ENCODE data around the gene PHACTR1.

The PHACTR1 gene

DNA sequence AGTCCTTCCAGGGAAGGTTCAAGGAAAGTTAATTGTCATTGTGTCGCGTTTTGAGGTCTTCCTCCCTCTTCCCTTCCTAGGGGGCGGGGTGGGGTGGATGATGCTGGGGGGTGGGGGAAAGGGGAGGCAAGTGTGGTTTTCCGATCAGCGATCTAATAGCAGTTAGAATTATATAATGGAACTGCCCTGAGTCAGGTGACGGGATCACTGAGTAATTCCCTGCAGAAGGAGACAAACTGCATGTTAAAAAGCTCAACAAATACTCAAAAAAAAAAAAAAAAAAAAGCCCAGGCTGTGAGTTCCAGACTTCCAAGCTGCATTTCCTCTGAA, 240.4 kb downstream of the PHACTR1 start:
- TF ChIP-seq, protein P1, sequence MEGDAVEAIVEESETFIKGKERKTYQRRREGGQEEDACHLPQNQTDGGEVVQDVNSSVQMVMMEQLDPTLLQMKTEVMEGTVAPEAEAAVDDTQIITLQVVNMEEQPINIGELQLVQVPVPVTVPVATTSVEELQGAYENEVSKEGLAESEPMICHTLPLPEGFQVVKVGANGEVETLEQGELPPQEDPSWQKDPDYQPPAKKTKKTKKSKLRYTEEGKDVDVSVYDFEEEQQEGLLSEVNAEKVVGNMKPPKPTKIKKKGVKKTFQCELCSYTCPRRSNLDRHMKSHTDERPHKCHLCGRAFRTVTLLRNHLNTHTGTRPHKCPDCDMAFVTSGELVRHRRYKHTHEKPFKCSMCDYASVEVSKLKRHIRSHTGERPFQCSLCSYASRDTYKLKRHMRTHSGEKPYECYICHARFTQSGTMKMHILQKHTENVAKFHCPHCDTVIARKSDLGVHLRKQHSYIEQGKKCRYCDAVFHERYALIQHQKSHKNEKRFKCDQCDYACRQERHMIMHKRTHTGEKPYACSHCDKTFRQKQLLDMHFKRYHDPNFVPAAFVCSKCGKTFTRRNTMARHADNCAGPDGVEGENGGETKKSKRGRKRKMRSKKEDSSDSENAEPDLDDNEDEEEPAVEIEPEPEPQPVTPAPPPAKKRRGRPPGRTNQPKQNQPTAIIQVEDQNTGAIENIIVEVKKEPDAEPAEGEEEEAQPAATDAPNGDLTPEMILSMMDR (IDR thresholded peaks at IDR 0.05; ENCODE audit: low read depth, low read length): no peak
- in situ Hi-C loops (cut with HindIII; ENCODE audit: low sequenced_read_pairs): no loop called here
- H3K4me3 ChIP-seq (ENCODE audit: low read depth, low read length): peak overlapping the region; percentile 70

DNA sequence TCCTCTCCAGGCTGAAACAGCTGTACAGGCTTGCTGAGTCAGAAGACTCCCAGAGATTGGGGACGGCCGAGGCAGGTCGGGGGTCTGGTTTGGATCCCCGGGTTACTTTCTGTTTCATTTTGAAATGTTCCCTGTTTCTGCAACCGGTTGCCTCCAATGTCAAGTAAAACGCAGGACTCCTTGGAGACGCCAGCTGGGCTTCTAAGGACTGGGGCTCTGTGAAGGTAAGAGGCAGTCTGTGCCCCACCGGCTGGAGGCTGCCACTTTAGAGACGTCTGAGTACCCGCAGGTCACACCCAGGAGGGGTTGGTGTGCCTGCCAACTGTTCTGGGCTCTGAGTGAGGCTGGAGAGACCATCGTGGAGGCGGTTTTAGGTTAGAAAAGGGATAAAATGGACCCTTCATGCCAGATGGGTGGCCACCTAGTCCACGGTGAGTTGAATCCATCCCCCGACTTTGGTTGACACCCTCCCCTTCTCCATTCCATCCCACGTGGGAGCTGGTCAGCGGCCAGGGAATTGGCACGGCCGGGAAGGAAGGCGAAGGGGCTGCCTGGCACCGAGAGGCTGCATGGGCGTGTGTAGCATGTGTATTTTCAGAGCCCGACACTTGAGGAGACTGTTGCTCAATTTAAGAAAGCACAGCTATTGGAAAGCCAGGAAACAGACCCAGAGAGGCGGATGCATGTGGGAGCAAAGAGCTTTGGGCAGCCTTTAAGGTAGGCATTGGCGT, 240.9 kb downstream of the PHACTR1 start:
- peak; percentile 72 for DNase-seq (ENCODE audit: low read depth, low spot score)
- in situ Hi-C loops (cut with HindIII; ENCODE audit: low sequenced_read_pairs): no loop called here
- H3K4me3 ChIP-seq (ENCODE audit: low read depth, low read length): peak overlapping the region; percentile 70
- TF ChIP-seq, protein P1 (IDR thresholded peaks at IDR 0.05; ENCODE audit: low read depth, low read length): no peak

More for the DNA sequence above, 240.4 kb downstream of the PHACTR1 start:
- no peak for DNase-seq (ENCODE audit: low read depth, low spot score)

DNA sequence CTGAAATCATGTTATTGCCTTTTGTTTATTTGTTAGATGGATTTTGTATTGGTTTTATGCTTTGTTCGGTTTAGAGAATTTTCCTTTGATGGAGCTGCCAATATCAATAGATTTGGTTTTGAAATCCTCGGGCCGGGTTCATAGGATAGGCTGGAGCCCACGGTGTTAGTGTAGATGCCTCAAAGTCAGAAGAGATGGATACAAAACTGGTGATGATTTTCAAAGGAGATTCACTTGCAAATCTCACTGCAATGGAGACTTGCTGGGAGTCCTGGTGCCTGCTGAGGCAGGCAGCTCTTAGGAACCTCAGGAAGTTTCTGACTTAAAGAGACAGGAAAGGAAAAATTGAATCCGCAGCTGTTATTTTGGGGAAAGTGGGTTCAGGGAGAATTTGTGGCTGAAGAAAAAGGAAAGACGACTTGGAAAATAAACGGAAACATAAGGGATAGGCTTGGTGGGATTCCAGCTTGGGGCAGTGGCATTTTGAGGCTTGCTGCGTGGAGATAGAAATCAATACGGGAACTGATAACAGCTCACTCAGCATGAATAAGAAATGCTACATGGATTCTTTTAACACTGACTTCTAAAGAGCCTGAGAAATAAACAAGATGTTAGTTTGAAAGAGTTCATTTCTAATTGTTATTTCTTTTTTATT, 241.6 kb downstream of the PHACTR1 start:
- peak overlapping the region; percentile 70 for H3K4me3 ChIP-seq (ENCODE audit: low read depth, low read length)
- peak; percentile 47 for DNase-seq (ENCODE audit: low read depth, low spot score)

DNA sequence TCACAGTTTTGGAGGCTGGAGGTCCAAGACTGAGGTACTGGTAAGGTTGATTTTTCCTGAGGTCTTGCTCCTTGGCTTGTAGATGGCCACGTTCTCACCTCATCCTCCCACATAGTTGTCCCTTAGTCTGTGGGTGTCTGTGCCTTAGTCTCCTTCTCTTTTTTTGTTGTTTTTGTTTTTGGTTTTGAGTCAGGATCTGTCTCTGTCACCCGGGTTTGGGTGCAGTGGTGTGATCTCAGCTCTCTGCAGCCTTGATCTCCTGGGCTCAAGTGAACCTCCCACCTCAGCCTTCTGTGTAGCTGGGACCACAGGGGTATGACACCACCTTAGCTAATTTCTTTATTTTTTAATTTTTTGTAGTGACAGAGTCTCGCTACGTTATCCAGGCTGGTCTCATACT, 245.2 kb downstream of the PHACTR1 start:
- TF ChIP-seq, protein P1 (IDR thresholded peaks at IDR 0.05; ENCODE audit: low read depth, low read length): no peak
- DNase-seq (ENCODE audit: low read depth, low spot score): no peak
- in situ Hi-C loops (cut with HindIII; ENCODE audit: low sequenced_read_pairs): no loop called here
- H3K4me3 ChIP-seq (ENCODE audit: low read depth, low read length): no peak overlapping the region

More for the DNA sequence above, 241.6 kb downstream of the PHACTR1 start:
- TF ChIP-seq, protein P1 (IDR thresholded peaks at IDR 0.05; ENCODE audit: low read depth, low read length): no peak
- in situ Hi-C loops (cut with HindIII; ENCODE audit: low sequenced_read_pairs): no loop called here

DNA sequence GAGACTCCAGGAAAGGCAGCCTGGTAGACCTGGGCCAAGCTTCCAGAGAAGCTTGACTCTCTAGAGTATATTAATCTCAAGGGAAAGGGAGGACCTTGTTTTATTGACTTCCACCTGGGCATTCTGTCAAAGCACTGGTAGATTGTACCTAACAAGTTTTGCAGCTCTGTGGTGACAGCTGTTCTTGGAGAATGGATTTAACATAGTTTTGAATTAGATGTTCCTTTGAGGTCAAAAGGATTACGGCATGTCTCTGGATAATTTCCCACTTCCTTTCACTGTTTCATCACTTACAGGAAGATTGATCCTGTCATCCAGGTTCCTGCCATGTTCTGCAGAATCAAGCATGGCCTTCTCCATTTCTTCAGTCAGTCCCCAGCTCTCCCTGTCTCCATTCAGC, 246.0 kb downstream of the PHACTR1 start:
- H3K4me3 ChIP-seq (ENCODE audit: low read depth, low read length): no peak overlapping the region
- DNase-seq (ENCODE audit: low read depth, low spot score): no peak
- TF ChIP-seq, protein P1 (IDR thresholded peaks at IDR 0.05; ENCODE audit: low read depth, low read length): no peak
- in situ Hi-C loops (cut with HindIII; ENCODE audit: low sequenced_read_pairs): no loop called here

DNA sequence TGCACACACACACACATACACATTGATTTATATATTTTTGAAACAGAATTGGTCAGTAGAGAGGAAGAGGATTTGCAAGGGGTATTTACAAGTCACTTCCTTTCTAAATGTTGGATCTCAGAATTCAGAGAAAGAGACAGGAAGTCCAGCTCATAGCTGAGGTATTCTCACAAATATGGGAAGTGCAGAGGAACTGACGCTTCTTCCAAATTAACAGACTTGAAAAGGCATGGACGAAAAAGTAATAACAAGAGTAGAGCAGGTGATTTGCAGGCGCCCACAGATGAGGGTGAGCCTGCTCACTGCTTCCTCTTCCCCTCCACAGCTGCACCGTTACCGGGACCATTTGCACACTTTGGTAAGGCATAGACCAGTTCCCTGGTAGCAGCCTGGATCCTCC, 246.4 kb downstream of the PHACTR1 start:
- DNase-seq (ENCODE audit: low read depth, low spot score): peak; percentile 32
- TF ChIP-seq, protein P1 (IDR thresholded peaks at IDR 0.05; ENCODE audit: low read depth, low read length): no peak
- in situ Hi-C loops (cut with HindIII; ENCODE audit: low sequenced_read_pairs): no loop called here
- no peak overlapping the region for H3K4me3 ChIP-seq (ENCODE audit: low read depth, low read length)
